ENCODE results near the gene CDKN1B.
"Not testable (repeated sequence)": the region's sequence is repeated elsewhere in the genome, so short reads cannot be mapped to it uniquely, and the experiment has no call there.

The CDKN1B gene

GRCh38 chr12:12724421-12725085, 7.4 kb downstream of the CDKN1B start:
- no peak for DNase-seq (ENCODE audit: low spot score)

GRCh38 chr12:12725086-12725955, 8.2 kb downstream of the CDKN1B start:
- peak; percentile 95 for DNase-seq (ENCODE audit: low spot score)

GRCh38 chr12:12725956-12726554, 8.9 kb downstream of the CDKN1B start:
- DNase-seq (ENCODE audit: low spot score) = no peak

GRCh38 chr12:12726555-12727093, 9.5 kb downstream of the CDKN1B start:
- DNase-seq (ENCODE audit: low spot score) = no peak

- no peak for DNase-seq (ENCODE audit: low spot score)
These were observed 14.0 kb downstream of the CDKN1B start for GRCh38 chr12:12731178-12731577.

- no peak for DNase-seq (ENCODE audit: low spot score)
These were observed 14.6 kb downstream of the CDKN1B start for GRCh38 chr12:12731785-12732184.

GRCh38 chr12:12733118-12733517, 15.9 kb downstream of the CDKN1B start:
- DNase-seq (ENCODE audit: low spot score) = no peak

GRCh38 chr12:12734054-12734453, 16.9 kb downstream of the CDKN1B start:
- DNase-seq (ENCODE audit: low spot score) = no peak

GRCh38 chr12:12734561-12735071, 17.4 kb downstream of the CDKN1B start:
- no peak for DNase-seq (ENCODE audit: low spot score)

GRCh38 chr12:12735301-12735700, 18.1 kb downstream of the CDKN1B start:
- no peak for DNase-seq (ENCODE audit: low spot score)

GRCh38 chr12:12736759-12737676, 19.9 kb downstream of the CDKN1B start:
- peak; percentile 67 for DNase-seq (ENCODE audit: low spot score)

GRCh38 chr12:12738152-12738551, 21.0 kb downstream of the CDKN1B start:
- not testable (repeated sequence) for DNase-seq (ENCODE audit: low spot score)

GRCh38 chr12:12741660-12742059, 24.5 kb downstream of the CDKN1B start:
- DNase-seq (ENCODE audit: low spot score) = no peak

GRCh38 chr12:12744546-12745305, 27.6 kb downstream of the CDKN1B start:
- DNase-seq (ENCODE audit: low spot score) = no peak

GRCh38 chr12:12745576-12746211, 28.5 kb downstream of the CDKN1B start:
- DNase-seq (ENCODE audit: low spot score) = peak; percentile 73

GRCh38 chr12:12747278-12747677, 30.1 kb downstream of the CDKN1B start:
- DNase-seq (ENCODE audit: low spot score) = no peak

- DNase-seq (ENCODE audit: low spot score) = no peak
These were observed 30.9 kb downstream of the CDKN1B start for GRCh38 chr12:12748044-12748443.

- no peak for DNase-seq (ENCODE audit: low spot score)
These were observed 32.3 kb downstream of the CDKN1B start for GRCh38 chr12:12749433-12749832.

GRCh38 chr12:12755923-12756322, 38.8 kb downstream of the CDKN1B start:
- DNase-seq (ENCODE audit: low spot score) = no peak

- no peak for DNase-seq (ENCODE audit: low spot score)
These were observed 40.0 kb downstream of the CDKN1B start for GRCh38 chr12:12757121-12757520.

All from D341Med (cell line).